Measurements from ENCODE around the gene SHISA7.

DNA sequence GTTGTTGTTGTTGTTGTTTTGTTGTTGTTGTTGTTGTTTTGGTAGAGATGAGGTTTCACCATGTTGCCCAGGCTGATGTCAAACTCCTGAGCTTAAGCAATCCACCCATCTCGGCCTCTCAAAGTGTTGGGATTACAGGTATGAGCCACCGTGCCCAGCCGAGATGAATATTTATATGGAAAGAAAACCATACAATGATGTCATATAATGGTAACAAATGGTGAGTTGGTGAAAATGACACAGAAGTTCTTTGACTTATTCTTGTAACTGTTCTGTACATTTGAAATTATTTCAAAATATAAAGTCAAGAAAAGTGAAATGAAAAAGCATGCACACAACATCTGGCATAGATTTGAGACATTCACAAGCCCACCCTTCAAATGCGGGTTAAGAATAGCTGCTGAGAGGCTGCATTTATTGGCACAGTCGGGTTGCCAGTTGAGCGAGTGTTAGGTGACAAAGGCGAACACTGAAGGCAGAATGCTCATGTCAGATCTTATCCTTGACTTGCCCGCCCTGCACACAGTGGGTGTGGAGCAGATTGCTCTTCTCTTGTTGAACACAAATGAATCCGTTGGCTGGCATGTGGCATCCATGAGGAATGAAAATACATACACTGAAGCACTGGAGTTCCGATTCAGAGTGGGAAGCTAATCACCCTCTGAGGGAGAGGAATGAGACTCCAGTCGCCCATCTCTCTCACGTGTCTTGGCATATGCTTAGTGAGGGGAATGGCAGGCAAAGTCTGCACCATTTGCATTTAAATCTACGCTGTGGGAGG lies 19.7 kb downstream of the SHISA7 start:
- TF ChIP-seq, protein P1, sequence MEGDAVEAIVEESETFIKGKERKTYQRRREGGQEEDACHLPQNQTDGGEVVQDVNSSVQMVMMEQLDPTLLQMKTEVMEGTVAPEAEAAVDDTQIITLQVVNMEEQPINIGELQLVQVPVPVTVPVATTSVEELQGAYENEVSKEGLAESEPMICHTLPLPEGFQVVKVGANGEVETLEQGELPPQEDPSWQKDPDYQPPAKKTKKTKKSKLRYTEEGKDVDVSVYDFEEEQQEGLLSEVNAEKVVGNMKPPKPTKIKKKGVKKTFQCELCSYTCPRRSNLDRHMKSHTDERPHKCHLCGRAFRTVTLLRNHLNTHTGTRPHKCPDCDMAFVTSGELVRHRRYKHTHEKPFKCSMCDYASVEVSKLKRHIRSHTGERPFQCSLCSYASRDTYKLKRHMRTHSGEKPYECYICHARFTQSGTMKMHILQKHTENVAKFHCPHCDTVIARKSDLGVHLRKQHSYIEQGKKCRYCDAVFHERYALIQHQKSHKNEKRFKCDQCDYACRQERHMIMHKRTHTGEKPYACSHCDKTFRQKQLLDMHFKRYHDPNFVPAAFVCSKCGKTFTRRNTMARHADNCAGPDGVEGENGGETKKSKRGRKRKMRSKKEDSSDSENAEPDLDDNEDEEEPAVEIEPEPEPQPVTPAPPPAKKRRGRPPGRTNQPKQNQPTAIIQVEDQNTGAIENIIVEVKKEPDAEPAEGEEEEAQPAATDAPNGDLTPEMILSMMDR (conservative IDR thresholded peaks at IDR 0.05; ENCODE audit: low read length) = no peak
- no peak for TF ChIP-seq EZH2phosphoT487 (IDR thresholded peaks at IDR 0.05; ENCODE audit: borderline replicate concordance)
